Lung (tissue), 12 donors: ENCODE measurements around the gene SCUBE3. TPM values are rescaled to one million over a fixed set of nuclear protein-coding genes. Genes with fewer than 3 reads are reported as not detected.

Source experiments
- ATAC-seq: fragments of 200-7000 bp; cut with Tn5 transposase; one replicate; pipeline ENCODE4 v1.9.1; 2020; ENCODE audit warnings: moderate number of reproducible peaks; ENCODE audit not compliant: insufficient read depth, low FRiP score
- DNase-seq, 3 donors: peaks; one replicate each; pipeline ENCODE4 v3.0.0-alpha.2; 2013 to 2017
- H3K27ac ChIP-seq, 2 donors: one replicate each; pipeline ENCODE4 v1.5.1; 2013; ENCODE audit warnings: mild to moderate bottlenecking in 2 of 2, moderate library complexity in 2 of 2, control low read depth in 1 of 2, inconsistent platforms in 1 of 2, low read depth in 1 of 2, low read length in 1 of 2
- H3K27me3 ChIP-seq, 3 donors: one replicate each; pipeline ENCODE4 v1.5.1; 2013; ENCODE audit warnings: low read length in 2 of 3; ENCODE audit not compliant: control insufficient read depth in 3 of 3, insufficient read depth in 3 of 3
- H3K36me3 ChIP-seq, 4 donors: one replicate each; pipeline ENCODE4 v1.5.1; 2013; ENCODE audit warnings: low read length in 4 of 4, mild to moderate bottlenecking in 1 of 4, moderate library complexity in 1 of 4; ENCODE audit not compliant: control insufficient read depth in 4 of 4, insufficient read depth in 4 of 4
- H3K4me1 ChIP-seq, 5 donors: one replicate each; pipeline ENCODE4 v1.5.1; 2013; ENCODE audit warnings: low read length in 5 of 5, mild to moderate bottlenecking in 2 of 5, moderate library complexity in 1 of 5; ENCODE audit not compliant: control insufficient read depth in 5 of 5, insufficient read depth in 5 of 5
- H3K4me3 ChIP-seq: one replicate; pipeline ENCODE4 v1.5.1; 2013; ENCODE audit warnings: mild to moderate bottlenecking, control low read depth, moderate library complexity
- H3K9ac ChIP-seq, 2 donors: one replicate each; pipeline ENCODE4 v1.5.1; 2013; ENCODE audit warnings: low read length in 2 of 2, control low read depth in 1 of 2; ENCODE audit not compliant: insufficient read depth in 1 of 2
- H3K9me3 ChIP-seq, 4 donors: one replicate each; pipeline ENCODE4 v1.5.1; 2013; ENCODE audit warnings: low read length in 3 of 4, mild to moderate bottlenecking in 1 of 4, moderate library complexity in 1 of 4; ENCODE audit not compliant: control insufficient read depth in 4 of 4, insufficient read depth in 3 of 4
- WGBS, 2 donors: extraction: QIAGEN DNeasy Blood & Tissue Kit; methylation state at CpG; one replicate each; pipeline ENCODE4 v1.1.7; 2013; 5-methylcytosine and 5-hydroxymethylcytosine counted together
- polyA plus RNA-seq, 2 donors: library from polyadenylated mRNA; stranded (reverse); fragments of 200-250 nt; gene quantifications; one replicate each; pipeline ENCODE4 v1.2.1, GENCODE V29; 2013
- total RNA-seq, 2 donors: library from RNA; depleted of rRNA in 1 of 2; stranded (reverse); fragments of >200 nt in 1 of 2; gene quantifications; one replicate each; pipeline ENCODE4 v1.2.1, GENCODE V29; 2014 to 2021
- TF ChIP-seq, protein P1 (sequence below): IDR thresholded peaks from 2 replicates; pipeline ENCODE4 v1.5.1; 2012; ENCODE audit warnings: mild to moderate bottlenecking; ENCODE audit errors: control extremely low read depth, extremely low read depth
- donor health status: control.
- donor health status: control.
- donor health status: Bipolar disorder and iron deficiency.
- donor health status: healthy.
- donor health status: DM: yes; HTN: yes; CAD: no.

The SCUBE3 gene
- total and polyA plus RNA-seq, 4 donors, result 0.02 to 2.1 (median 0.92) TPM

DNA sequence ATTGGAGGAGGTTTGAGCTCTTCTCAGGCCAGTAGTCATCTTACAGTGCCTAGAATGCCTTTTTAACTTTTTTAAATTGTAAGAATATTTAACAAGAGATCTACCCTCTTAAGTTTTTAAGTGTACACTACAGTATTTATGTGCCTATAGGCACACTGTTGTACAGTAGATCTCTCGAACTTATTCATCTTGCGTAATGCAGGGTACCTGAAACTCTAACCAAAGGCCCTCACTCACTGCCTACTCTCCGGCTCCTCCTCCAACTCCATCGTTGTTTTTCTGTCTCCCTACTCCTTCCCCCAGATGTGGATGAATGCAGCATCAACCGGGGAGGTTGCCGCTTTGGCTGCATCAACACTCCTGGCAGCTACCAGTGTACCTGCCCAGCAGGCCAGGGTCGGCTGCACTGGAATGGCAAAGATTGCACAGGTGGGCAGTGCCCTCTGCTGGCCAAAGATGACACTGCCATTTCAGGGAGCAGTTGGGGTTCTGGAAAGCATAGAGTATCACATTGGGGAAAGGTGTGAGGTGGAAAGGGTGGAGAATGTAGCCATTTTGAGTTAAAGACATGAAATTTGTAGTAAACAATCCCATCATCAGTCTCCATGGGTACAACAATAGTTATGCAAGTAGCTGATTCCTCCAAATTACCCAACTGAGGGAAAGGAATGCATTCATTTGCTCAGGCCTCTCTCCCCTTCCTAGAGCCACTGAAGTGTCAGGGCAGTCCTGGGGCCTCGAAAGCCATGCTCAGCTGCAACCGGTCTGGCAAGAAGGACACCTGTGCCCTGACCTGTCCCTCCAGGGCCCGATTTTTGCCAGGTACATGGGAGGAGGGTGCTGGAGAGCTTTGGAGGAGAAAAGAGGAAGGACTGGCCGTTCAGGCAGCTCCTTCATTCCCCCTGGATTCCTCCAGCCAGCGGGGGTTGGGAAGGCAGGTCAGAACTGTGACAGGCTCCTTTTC, 27.4 kb downstream of the SCUBE3 start:
- peaks cover 0 to 8% (median 3%) of the 10 kb centered on the region in 4 donors for H3K36me3 ChIP-seq
- no peak overlapping the region for H3K9ac ChIP-seq
- DNase-seq (peak; percentile 75 to 83 (median 77)), ATAC-seq (peak; percentile 76)
- WGBS, 2 donors, result 38 to 42% methylated on average over 12 of the region's 12 CpGs
- H3K4me3 ChIP-seq, result no peak overlapping the region
- TF ChIP-seq, protein P1, sequence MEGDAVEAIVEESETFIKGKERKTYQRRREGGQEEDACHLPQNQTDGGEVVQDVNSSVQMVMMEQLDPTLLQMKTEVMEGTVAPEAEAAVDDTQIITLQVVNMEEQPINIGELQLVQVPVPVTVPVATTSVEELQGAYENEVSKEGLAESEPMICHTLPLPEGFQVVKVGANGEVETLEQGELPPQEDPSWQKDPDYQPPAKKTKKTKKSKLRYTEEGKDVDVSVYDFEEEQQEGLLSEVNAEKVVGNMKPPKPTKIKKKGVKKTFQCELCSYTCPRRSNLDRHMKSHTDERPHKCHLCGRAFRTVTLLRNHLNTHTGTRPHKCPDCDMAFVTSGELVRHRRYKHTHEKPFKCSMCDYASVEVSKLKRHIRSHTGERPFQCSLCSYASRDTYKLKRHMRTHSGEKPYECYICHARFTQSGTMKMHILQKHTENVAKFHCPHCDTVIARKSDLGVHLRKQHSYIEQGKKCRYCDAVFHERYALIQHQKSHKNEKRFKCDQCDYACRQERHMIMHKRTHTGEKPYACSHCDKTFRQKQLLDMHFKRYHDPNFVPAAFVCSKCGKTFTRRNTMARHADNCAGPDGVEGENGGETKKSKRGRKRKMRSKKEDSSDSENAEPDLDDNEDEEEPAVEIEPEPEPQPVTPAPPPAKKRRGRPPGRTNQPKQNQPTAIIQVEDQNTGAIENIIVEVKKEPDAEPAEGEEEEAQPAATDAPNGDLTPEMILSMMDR, result peak; percentile 92
- no peaks in the 10 kb centered on the region for H3K9me3 ChIP-seq
- no peaks in the 10 kb centered on the region for H3K27me3 ChIP-seq
- peak overlapping the region in 1 of 2 donors; percentile 63 for H3K27ac ChIP-seq
- peaks cover 0 to 32% (median 13%) of the 10 kb centered on the region in 5 donors for H3K4me1 ChIP-seq

DNA sequence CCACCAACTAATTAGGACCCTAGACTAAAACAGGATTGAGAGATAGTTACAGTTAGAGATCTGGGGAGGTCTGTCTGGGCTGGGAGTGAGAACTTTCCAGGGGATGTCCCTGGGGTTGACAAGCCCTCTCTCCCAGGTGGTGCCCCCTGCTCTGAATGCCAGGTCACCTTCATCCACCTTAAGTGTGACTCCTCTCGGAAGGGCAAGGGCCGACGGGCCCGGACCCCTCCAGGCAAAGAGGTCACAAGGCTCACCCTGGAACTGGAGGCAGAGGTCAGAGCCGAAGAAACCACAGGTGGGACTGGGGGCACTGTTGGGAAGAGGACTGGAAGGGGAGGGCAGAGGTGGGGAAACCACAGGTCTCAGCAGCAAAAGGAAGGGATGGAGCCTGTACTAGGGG, 28.7 kb downstream of the SCUBE3 start:
- DNase-seq, result no peak

DNA sequence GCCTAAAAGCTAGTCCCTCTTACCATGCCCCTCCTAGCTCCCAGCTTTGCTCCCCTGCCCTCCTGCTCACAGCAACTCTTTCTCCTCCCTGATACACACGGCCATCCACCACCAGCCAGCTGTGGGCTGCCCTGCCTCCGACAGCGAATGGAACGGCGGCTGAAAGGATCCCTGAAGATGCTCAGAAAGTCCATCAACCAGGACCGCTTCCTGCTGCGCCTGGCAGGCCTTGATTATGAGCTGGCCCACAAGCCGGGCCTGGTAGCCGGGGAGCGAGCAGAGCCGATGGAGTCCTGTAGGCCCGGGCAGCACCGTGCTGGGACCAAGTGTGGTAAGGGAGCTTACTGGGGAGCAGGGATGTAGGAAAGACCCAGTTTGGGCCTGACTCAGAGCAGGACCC, 29.1 kb downstream of the SCUBE3 start:
- no peaks in the 10 kb centered on the region for H3K9me3 ChIP-seq
- peaks cover 0 to 28% (median 9%) of the 10 kb centered on the region in 5 donors for H3K4me1 ChIP-seq
- DNase-seq (no peak), ATAC-seq (no peak)
- no peak overlapping the region for H3K27ac ChIP-seq
- TF ChIP-seq, protein P1, result no peak
- H3K4me3 ChIP-seq, result no peak overlapping the region
- H3K36me3 ChIP-seq, result peaks cover 0 to 10% (median 3%) of the 10 kb centered on the region in 4 donors
- no peak overlapping the region for H3K9ac ChIP-seq
- H3K27me3 ChIP-seq, result no peaks in the 10 kb centered on the region
- 97% methylated on average over 13 of the region's 13 CpGs for WGBS, 2 donors

More for the DNA sequence above, 28.7 kb downstream of the SCUBE3 start:
- no peak overlapping the region for H3K27ac ChIP-seq
- H3K36me3 ChIP-seq, result peaks cover 0 to 8% (median 3%) of the 10 kb centered on the region in 4 donors
- TF ChIP-seq, protein P1, result no peak
- no peak for ATAC-seq
- no peaks in the 10 kb centered on the region for H3K27me3 ChIP-seq
- no peak overlapping the region for H3K9ac ChIP-seq
- WGBS, 2 donors, result 89 to 97% methylated on average over 5 of the region's 5 CpGs
- no peak overlapping the region for H3K4me3 ChIP-seq
- H3K4me1 ChIP-seq, result peaks cover 0 to 32% (median 11%) of the 10 kb centered on the region in 5 donors
- no peaks in the 10 kb centered on the region for H3K9me3 ChIP-seq
